ENCODE results near the gene WDR91.

Gene WDR91

GRCh38 chr7:135181929-135182678, 29.2 kb downstream of the WDR91 start:
- H3K4me3 ChIP-seq (ENCODE audit: severe bottlenecking), result no peak overlapping the region
- ATAC-seq (ENCODE audit: low read depth) (no peak), DNase-seq (ENCODE audit: low spot score) (no peak)
- TF ChIP-seq, protein P1, sequence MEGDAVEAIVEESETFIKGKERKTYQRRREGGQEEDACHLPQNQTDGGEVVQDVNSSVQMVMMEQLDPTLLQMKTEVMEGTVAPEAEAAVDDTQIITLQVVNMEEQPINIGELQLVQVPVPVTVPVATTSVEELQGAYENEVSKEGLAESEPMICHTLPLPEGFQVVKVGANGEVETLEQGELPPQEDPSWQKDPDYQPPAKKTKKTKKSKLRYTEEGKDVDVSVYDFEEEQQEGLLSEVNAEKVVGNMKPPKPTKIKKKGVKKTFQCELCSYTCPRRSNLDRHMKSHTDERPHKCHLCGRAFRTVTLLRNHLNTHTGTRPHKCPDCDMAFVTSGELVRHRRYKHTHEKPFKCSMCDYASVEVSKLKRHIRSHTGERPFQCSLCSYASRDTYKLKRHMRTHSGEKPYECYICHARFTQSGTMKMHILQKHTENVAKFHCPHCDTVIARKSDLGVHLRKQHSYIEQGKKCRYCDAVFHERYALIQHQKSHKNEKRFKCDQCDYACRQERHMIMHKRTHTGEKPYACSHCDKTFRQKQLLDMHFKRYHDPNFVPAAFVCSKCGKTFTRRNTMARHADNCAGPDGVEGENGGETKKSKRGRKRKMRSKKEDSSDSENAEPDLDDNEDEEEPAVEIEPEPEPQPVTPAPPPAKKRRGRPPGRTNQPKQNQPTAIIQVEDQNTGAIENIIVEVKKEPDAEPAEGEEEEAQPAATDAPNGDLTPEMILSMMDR (IDR thresholded peaks at IDR 0.05; ENCODE audit: poor library complexity, severe bottlenecking), result no peak
- no peaks in the 10 kb centered on the region for H3K27me3 ChIP-seq (ENCODE audit: insufficient read depth, poor library complexity, severe bottlenecking)
- H3K4me1 ChIP-seq (ENCODE audit: insufficient read depth, poor library complexity, severe bottlenecking), result peaks cover 11% of the 10 kb centered on the region
- peaks cover 19% of the 10 kb centered on the region for H3K9me3 ChIP-seq (ENCODE audit: severe bottlenecking)
- no peak overlapping the region for H3K27ac ChIP-seq (ENCODE audit: poor library complexity, severe bottlenecking)
- H3K36me3 ChIP-seq (ENCODE audit: low read depth), result peaks cover 67% of the 10 kb centered on the region

DNA sequence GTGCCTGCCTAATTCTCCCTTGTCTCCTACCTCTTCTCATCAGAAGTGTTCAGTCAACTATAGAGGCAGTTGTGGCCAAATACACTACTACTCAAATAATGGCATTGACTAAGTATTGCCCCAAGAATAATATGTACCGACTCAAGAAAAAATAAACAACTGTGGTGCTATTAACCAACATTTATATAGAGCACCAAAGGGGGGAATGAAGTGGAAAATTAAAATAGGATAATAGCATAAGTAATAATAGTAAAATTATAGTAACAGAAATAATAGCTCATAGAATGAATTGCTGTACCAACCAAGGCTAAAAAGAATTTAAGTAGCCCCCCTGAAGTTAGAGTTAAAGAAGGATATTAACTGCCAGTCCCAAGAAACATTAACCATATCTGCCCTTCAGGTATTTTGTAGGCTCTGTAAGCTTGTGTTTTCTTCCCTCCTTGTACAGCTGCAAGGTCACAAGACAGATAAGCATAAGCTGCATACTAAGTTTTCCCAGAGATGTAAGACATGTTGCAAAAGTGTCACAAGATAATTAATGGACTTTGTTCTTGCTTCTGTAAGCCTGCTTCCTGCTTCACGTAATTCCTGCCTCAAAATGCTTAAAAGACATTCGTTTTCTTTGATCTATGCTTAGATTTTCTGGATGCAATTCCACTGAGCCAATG, 29.9 kb downstream of the WDR91 start:
- H3K4me1 ChIP-seq (ENCODE audit: insufficient read depth, poor library complexity, severe bottlenecking), result peaks cover 18% of the 10 kb centered on the region
- peaks cover 64% of the 10 kb centered on the region for H3K36me3 ChIP-seq (ENCODE audit: low read depth)
- no peak overlapping the region for H3K27ac ChIP-seq (ENCODE audit: poor library complexity, severe bottlenecking)
- H3K9me3 ChIP-seq (ENCODE audit: severe bottlenecking), result peaks cover 19% of the 10 kb centered on the region
- DNase-seq (ENCODE audit: low spot score) (no peak), ATAC-seq (ENCODE audit: low read depth) (no peak)
- TF ChIP-seq, protein P1 (IDR thresholded peaks at IDR 0.05; ENCODE audit: poor library complexity, severe bottlenecking), result no peak
- no peaks in the 10 kb centered on the region for H3K27me3 ChIP-seq (ENCODE audit: insufficient read depth, poor library complexity, severe bottlenecking)
- H3K4me3 ChIP-seq (ENCODE audit: severe bottlenecking), result no peak overlapping the region

DNA sequence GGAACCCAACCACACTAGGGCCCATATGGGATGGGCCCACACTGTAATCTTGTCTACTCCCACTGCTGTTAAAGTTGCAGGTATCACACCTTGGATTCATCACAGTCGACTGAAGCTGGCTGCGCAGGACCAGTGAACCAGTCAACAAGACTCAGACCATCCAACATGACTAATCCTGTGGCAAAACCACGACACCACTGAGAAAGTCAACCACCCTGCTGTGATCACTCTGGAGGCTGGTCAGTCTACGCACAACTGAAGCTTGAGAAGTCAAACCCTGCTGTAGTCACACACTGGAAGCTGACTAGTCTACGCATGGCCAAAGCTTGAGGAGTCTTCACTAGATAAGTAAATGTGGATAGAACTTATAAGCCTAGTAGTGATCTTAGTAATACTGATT, 31.2 kb downstream of the WDR91 start:
- Histone ChIP-seq H3K4me3 (ENCODE audit: severe bottlenecking) (no peak overlapping the region), H3K9me3 (ENCODE audit: severe bottlenecking) (peaks cover 19% of the 10 kb centered on the region), H3K27me3 (ENCODE audit: insufficient read depth, poor library complexity, severe bottlenecking) (no peaks in the 10 kb centered on the region), H3K27ac (ENCODE audit: poor library complexity, severe bottlenecking) (no peak overlapping the region), H3K4me1 (ENCODE audit: insufficient read depth, poor library complexity, severe bottlenecking) (peaks cover 27% of the 10 kb centered on the region), H3K36me3 (ENCODE audit: low read depth) (peaks cover 56% of the 10 kb centered on the region)
- DNase-seq (ENCODE audit: low spot score) (no peak), ATAC-seq (ENCODE audit: low read depth) (no peak)
- TF ChIP-seq, protein P1 (IDR thresholded peaks at IDR 0.05; ENCODE audit: poor library complexity, severe bottlenecking), result no peak

GRCh38 chr7:135179321-135179925, 31.9 kb downstream of the WDR91 start:
- no peak overlapping the region for H3K27ac ChIP-seq (ENCODE audit: poor library complexity, severe bottlenecking)
- no peak for ATAC-seq (ENCODE audit: low read depth)
- no peaks in the 10 kb centered on the region for H3K27me3 ChIP-seq (ENCODE audit: insufficient read depth, poor library complexity, severe bottlenecking)

More at GRCh38 chr7:135179321-135179925, 31.9 kb downstream of the WDR91 start:
- peaks cover 27% of the 10 kb centered on the region for H3K4me1 ChIP-seq (ENCODE audit: insufficient read depth, poor library complexity, severe bottlenecking)
- peaks cover 19% of the 10 kb centered on the region for H3K9me3 ChIP-seq (ENCODE audit: severe bottlenecking)
- DNase-seq (ENCODE audit: low spot score), result no peak
- peaks cover 55% of the 10 kb centered on the region for H3K36me3 ChIP-seq (ENCODE audit: low read depth)
- no peak overlapping the region for H3K4me3 ChIP-seq (ENCODE audit: severe bottlenecking)
- TF ChIP-seq, protein P1 (IDR thresholded peaks at IDR 0.05; ENCODE audit: poor library complexity, severe bottlenecking), result no peak

Data from RWPE2 (cell line).